Measurements from ENCODE around the gene RIPK4. TPM values are rescaled to one million over a fixed set of nuclear protein-coding genes. Genes with fewer than 3 reads are reported as not detected.

RIPK4 gene
- under 0.01 and 1.1 TPM in 2 replicates for total RNA-seq

- DNase-seq (ENCODE audit: low read depth in 2 of 2) = peak in 1 of 2 donors; percentile 17
Measured at GRCh38 chr21:41766883-41767605, at the start of gene RIPK4. Gene RIPK4 (minus strand): TSS chr21:41767052. CDS start chr21:41767041, 11 bp downstream.

- DNase-seq (ENCODE audit: low read depth in 2 of 2) = no peak
Measured at GRCh38 chr21:41815652-41816582, 49.1 kb upstream of the RIPK4 start.

GRCh38 chr21:41813226-41813625, 46.4 kb upstream of the RIPK4 start:
- DNase-seq (ENCODE audit: low read depth in 2 of 2) = no peak

GRCh38 chr21:41812679-41813078, 45.8 kb upstream of the RIPK4 start:
- DNase-seq (ENCODE audit: low read depth in 2 of 2) = no peak

- DNase-seq (ENCODE audit: low read depth in 2 of 2) = no peak
Measured at GRCh38 chr21:41810597-41810932, 43.7 kb upstream of the RIPK4 start.

GRCh38 chr21:41809891-41810596, 43.2 kb upstream of the RIPK4 start:
- DNase-seq (ENCODE audit: low read depth in 2 of 2) = no peak

- DNase-seq (ENCODE audit: low read depth in 2 of 2) = no peak
Measured at GRCh38 chr21:41808846-41809245, 42.0 kb upstream of the RIPK4 start.

- DNase-seq (ENCODE audit: low read depth in 2 of 2) = no peak
Measured at GRCh38 chr21:41808094-41808493, 41.2 kb upstream of the RIPK4 start.

- DNase-seq (ENCODE audit: low read depth in 2 of 2) = no peak
Measured at GRCh38 chr21:41806773-41807172, 39.9 kb upstream of the RIPK4 start.

- no peak for DNase-seq (ENCODE audit: low read depth in 2 of 2)
Measured at GRCh38 chr21:41805643-41806042, 38.8 kb upstream of the RIPK4 start.

GRCh38 chr21:41805038-41805437, 38.2 kb upstream of the RIPK4 start:
- DNase-seq (ENCODE audit: low read depth in 2 of 2) = no peak

GRCh38 chr21:41804381-41804780, 37.5 kb upstream of the RIPK4 start:
- no peak for DNase-seq (ENCODE audit: low read depth in 2 of 2)

- DNase-seq (ENCODE audit: low read depth in 2 of 2) = no peak
Measured at GRCh38 chr21:41803316-41803715, 36.5 kb upstream of the RIPK4 start.

- DNase-seq (ENCODE audit: low read depth in 2 of 2) = no peak
Measured at GRCh38 chr21:41802684-41803083, 35.8 kb upstream of the RIPK4 start.

- no peak for DNase-seq (ENCODE audit: low read depth in 2 of 2)
Measured at GRCh38 chr21:41802198-41802584, 35.3 kb upstream of the RIPK4 start.

GRCh38 chr21:41801321-41802197, 34.7 kb upstream of the RIPK4 start:
- DNase-seq (ENCODE audit: low read depth in 2 of 2) = no peak

GRCh38 chr21:41800425-41801320, 33.8 kb upstream of the RIPK4 start:
- DNase-seq (ENCODE audit: low read depth in 2 of 2) = no peak

GRCh38 chr21:41799763-41800162, 32.9 kb upstream of the RIPK4 start:
- no peak for DNase-seq (ENCODE audit: low read depth in 2 of 2)

GRCh38 chr21:41798326-41798725, 31.5 kb upstream of the RIPK4 start:
- DNase-seq (ENCODE audit: low read depth in 2 of 2) = no peak

GRCh38 chr21:41796476-41797080, 29.7 kb upstream of the RIPK4 start:
- DNase-seq (ENCODE audit: low read depth in 2 of 2) = no peak
